Loucy (cell line): ENCODE data around the gene GOLGA8J.

ENCODE experiments used
- CTCF ChIP-seq: fragments of 200-600 bp; sonication (generic); conservative IDR thresholded peaks from 2 replicates; pipeline ENCODE4 v1.5.1; 2014; ENCODE audit warnings: mild to moderate bottlenecking, antibody characterized with exemption, low read length
- EZH2phosphoT487 ChIP-seq: fragments of 200-600 bp; IDR thresholded peaks from 2 replicates; pipeline ENCODE4 v1.6.1; 2018; ENCODE audit warnings: antibody characterized with exemption, mild to moderate bottlenecking, moderate library complexity, borderline replicate concordance

- TF ChIP-seq CTCF = no peak
- TF ChIP-seq EZH2phosphoT487 = no peak
These were observed 17.5 kb upstream of the GOLGA8J start for GRCh38 chr15:30065025-30065801.
